Measurements from ENCODE around the gene RHOV.
"Not testable (repeated sequence)": the region's sequence is repeated elsewhere in the genome, so short reads cannot be mapped to it uniquely, and the experiment has no call there.

DNA sequence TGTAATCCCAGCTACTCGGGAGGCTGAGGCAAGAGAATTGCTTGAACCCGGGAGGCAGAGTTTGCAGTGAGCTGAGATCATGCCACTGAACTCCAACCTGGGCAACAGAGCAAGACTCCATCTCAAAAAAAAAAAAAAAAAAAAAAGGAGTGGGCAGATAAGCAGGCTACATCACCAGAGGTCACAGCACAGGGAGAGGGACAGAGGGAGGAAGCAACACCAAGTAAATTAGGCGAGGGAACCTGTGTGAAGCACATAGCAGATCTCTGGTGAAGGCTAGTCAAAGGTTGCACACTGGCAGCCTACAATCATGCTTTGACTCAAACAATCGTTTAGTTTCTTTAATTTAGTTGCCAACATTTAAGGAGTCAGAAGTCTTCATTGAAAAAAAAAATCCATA, 12.9 kb downstream of the RHOV start:
- TF ChIP-seq CTCF, POLR2A (IDR thresholded peaks at IDR 0.05): not testable (repeated sequence)

Data from tibial nerve (tissue), 3 donors.